Stimulated activated CD4-positive, alpha-beta T cell treated with anti-CD3 and anti-CD28 coated beads, Interleukin-15, amount 100 ng/mL, for 1 hour (primary cell): ENCODE data around the gene LRRC15.

Experiments used
- DNase-seq, 2 donors: peaks; one replicate each; pipeline ENCODE4 v3.0.0-alpha.2; 2020; ENCODE audit warnings: low read depth in 1 of 2, low spot score in 1 of 2

The LRRC15 gene

GRCh38 chr3:194364652-194365434 is 4.7 kb downstream of the LRRC15 start:
- no peak for DNase-seq

GRCh38 chr3:194364314-194364651 is 5.3 kb downstream of the LRRC15 start:
- DNase-seq: no peak

DNA sequence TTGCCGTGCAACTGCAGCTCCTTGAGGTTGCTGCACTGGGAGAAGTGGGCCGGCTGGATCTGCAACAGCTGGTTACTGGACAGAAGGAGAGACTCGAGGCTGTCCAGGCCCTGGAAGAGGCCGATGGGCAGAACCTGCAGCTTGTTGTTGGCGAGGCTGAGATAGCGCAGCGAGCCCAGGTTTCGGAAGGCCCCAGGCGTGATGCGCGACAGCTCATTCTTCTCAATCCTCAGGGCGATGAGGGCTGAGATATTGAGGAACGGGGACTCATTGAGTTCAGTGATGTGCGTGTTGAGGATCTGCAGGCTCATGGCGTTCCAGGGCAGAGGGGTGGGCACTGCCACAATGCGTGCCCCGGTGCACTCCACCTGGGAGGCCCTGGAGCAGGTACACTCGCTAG is 9.0 kb downstream of the LRRC15 start:
- DNase-seq: no peak

GRCh38 chr3:194357681-194358080 is 11.9 kb downstream of the LRRC15 start:
- no peak for DNase-seq

GRCh38 chr3:194355379-194355778 is 14.2 kb downstream of the LRRC15 start:
- no peak for DNase-seq

- DNase-seq: no peak
Observed at GRCh38 chr3:194354315-194354714, 15.2 kb downstream of the LRRC15 start.

DNA sequence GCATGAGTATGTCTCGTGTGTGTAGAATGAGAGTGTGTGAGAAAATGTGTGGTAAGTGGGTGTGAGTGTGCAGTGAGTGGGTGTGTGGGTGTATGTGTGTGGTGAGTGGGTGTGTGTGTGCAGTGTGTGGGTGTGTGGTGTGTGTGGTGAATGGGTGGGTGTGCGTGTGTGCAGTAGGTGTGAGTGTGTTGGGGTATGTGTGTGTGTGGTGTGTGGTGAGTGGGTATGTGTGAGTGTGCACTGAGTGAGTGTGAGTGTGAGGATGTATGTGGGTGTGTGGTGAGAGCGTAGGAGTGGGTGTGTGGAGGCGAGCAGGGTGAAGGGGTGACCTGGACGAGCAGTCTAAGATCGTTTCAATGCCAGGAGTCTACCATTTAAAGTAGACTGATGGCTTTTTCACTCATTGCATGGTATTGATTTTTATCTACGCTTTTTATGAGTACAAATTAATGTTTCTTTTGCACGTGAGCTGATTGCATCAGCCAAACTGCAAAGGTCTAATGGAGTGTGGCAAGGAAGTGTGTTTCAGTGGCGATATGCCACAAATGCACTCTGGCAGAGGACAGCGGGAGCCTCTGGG is 16.8 kb downstream of the LRRC15 start:
- DNase-seq: no peak

DNA sequence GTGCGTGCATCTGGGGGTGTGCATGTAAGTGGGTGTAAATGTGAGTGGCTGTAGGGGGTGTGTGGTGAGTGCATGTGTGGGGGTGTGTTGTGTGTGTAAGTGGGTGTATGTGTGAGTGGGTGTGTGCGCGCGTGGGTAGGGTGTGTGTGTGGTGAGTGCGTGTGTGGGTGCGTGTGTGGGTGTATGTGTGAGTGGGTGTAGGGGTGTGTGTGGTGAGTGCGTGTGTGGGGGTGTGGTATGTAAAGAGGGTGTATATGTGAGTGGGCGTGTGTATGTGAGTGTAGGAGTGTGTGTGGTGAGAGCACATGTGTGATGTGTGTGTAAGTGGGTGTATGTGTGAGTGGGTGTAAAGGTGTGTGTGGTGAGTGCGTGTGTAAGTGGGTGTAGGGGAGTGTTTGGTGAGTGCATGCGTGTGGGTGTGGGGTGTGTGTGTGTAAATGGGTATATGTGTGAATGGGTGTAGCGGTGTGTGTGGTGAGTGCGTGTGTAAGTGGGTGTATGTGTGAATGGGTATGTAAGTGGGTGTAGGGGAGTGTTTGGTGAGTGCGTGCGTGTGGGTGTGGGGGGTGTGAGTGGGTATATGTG is 17.5 kb downstream of the LRRC15 start:
- no peak for DNase-seq

DNA sequence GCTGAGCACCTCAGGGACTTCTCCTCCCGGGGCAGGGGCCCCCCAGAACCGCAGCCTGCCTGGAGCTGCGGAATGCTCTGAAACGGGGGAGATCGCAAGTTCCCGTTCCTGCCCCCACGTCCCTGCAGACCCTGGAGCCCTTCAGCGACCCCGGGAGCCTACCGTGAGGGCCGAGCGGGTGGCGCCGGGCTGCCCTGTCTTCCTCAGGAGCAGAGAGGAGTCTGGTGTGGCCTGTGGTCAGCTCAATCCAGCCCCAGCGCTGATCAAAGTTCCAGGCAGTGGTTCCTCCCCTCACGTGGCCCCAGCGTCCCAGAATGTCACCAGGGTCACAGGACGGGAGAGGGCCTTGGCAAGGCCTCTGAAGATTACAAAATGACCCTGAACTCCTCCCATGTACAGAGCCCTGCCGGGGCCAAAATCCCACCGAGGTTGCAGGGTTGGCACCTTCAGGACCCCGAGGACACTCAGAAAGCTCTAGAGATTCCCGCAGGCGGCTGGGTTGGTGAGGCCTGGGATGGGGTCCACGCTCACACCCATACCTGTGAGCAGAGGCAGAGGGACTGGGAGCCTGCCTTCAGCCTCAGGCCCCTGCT is 18.4 kb downstream of the LRRC15 start, which contains the start of gene CPN2:
Gene CPN2 (minus strand): TSS at position 249 of the 593 bp plus-strand sequence. CDS start 8,626 bp downstream, outside the sequence.
- DNase-seq: no peak

- no peak for DNase-seq
Observed at GRCh38 chr3:194350726-194351071, 18.8 kb downstream of the LRRC15 start.

- no peak for DNase-seq
Observed at GRCh38 chr3:194348354-194348753, 21.2 kb downstream of the LRRC15 start.

DNA sequence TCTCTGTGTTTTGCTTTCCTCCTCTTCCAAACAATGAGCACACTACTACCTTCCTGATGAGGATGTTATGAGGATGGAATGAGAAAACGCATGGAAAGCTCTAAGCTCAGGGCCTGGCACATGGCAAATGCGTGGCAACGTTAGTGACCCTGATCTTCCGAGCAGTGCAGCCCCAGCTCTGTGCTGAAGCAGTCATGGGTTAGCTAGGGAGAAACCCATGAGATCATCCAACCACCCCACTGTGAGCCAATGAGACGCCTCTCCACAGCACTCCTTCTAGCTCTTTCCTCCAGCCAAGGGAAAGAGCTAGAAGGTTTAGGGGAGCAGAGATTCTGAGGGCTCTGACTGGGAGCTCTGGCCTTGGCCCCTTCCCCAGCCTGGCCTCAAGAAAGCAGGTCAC is 22.9 kb downstream of the LRRC15 start:
- no peak for DNase-seq

DNA sequence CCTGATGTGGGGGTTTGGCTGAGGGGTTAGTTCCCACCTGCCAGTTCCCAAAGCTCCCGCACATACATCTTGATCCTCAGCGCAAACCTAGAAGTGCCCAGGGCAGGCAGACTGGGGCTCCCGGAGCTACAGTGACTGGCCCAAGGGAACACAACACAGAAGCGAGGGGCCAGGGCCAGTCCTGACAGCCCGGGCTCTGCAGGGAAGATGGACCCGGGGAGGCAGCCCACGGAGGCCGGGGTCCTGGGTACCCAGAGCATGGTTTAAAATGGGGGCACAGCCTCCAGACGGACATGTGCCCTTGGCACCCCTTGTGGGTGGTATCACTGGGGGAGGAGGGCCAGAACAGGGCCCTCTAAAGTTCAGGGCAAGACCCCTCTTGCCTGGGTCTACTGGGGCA is 23.5 kb downstream of the LRRC15 start:
- DNase-seq: no peak

GRCh38 chr3:194344012-194344411 is 25.5 kb downstream of the LRRC15 start:
- peak; percentile 33 to 57 for DNase-seq

DNA sequence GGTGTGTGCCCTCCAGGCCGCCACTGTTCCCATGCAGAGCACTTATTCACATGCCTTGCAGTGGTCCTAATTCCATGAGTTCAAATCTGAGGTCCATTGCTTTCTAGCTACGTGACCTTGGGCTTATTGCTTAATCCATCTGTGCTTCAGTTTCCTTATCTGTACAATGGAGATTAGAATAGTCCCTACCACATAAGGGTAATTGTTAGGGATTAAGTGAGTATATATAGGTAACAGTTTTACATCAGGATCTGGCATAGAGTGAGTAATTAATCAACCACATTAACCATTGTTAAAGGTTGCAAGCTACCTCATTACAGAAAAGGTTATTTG is 26.0 kb downstream of the LRRC15 start:
- no peak for DNase-seq

GRCh38 chr3:194342861-194343560 is 26.5 kb downstream of the LRRC15 start:
- DNase-seq: no peak

GRCh38 chr3:194340757-194341400 is 28.7 kb downstream of the LRRC15 start:
- DNase-seq: no peak

DNA sequence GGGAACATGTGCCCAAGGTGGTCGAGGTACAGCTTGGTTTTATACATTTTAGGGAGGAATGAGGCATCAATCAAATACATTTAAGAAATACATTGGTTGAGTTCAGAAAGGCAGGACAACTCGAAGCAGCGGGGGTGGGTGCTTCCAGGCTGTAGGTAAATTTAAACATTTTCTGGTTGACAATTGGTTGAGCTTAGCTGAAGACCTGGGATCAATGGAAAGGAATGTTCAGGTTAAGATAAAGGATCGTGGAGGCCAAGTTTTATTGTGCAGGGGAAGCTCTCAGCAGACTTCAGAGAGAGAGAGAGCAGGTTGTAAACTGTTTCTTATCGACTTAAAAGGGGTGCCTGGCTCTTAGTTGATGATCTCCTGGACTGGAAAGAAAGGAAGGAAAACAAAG is 29.7 kb downstream of the LRRC15 start:
- no peak for DNase-seq

GRCh38 chr3:194339356-194339755 is 30.2 kb downstream of the LRRC15 start:
- DNase-seq: no peak

GRCh38 chr3:194337965-194338753 is 31.4 kb downstream of the LRRC15 start:
- DNase-seq: no peak
